HCT116 (cell line): ENCODE data around the gene CEP170B. TPM values are rescaled to one million over a fixed set of nuclear protein-coding genes. Genes with fewer than 3 reads are reported as not detected.

ENCODE experiments used
- ATAC-seq: fragments of 200-7000 bp; cut with Tn5 transposase; 2 replicates; pipeline ENCODE4 v1.9.1; 2020; ENCODE audit warnings: mild to moderate bottlenecking, moderate library complexity
- BruUV-seq: library from RNA; stranded (reverse); fragments of 400-500 nt; replicated peaks from 2 replicates; lab custom pipeline; 2021; lab: Mats Ljungman, UMichigan
- CTCF ChIA-PET: fragments of 300-600 bp; sonication (Branson Sonifier 250); formaldehyde crosslinking; loops from one replicate; lab custom pipeline; 2021; ENCODE audit warnings: antibody characterized with exemption; lab: Charles Lee
- POLR2A ChIA-PET: fragments of 300-600, 350-600 bp; sonication (Branson Sonifier 250); formaldehyde crosslinking; loops from one replicate; lab custom pipeline; 2021; ENCODE audit warnings: antibody characterized with exemption; lab: Charles Lee
- RAD21 ChIA-PET, 2 experiments: fragments of 300-600 bp; sonication (Branson Sonifier 250); formaldehyde crosslinking; loops; one replicate each; lab custom pipeline; 2023; ENCODE audit warnings: low total read pairs in 2 of 2; ENCODE audit not compliant: uncharacterized antibody in 2 of 2, unreplicated experiment in 2 of 2, low non-redundant PET in 1 of 2; lab: Charles Lee
- DNase-seq: peaks from one replicate; pipeline ENCODE4 v3.0.0-alpha.2; 2010; ENCODE audit warnings: low read depth, low spot score
- H2AFZ ChIP-seq: fragments of 200-600 bp; shearing (Covaris generic), sonication (generic); 2 replicates; pipeline ENCODE4 v1.6.1; 2017; ENCODE audit warnings: low read depth, mixed run types, mixed read lengths, antibody characterized with exemption, low read length; ENCODE audit not compliant: poor library complexity, severe bottlenecking
- H3K27ac ChIP-seq: 2 replicates; pipeline ENCODE4 v1.5.1; 2012; ENCODE audit warnings: low read depth, low read length
- H3K27me3 ChIP-seq: fragments of 200-600 bp; sonication (generic); 2 replicates; pipeline ENCODE4 v1.6.1; 2016; ENCODE audit warnings: mixed run types, low read length, mixed read lengths; ENCODE audit not compliant: insufficient read depth
- H3K36me3 ChIP-seq, 2 experiments: fragments of 200-500 bp in 1 of 2; fragments of 200-600 bp in 1 of 2; sonication (Bioruptor generic) in 1 of 2; sonication (generic) in 1 of 2; 2 replicates each; pipeline versions ENCODE4 v1.5.1 to v1.6.1; 2014 to 2016; ENCODE audit warnings: low read length in 2 of 2, inconsistent platforms in 1 of 2, mixed read lengths in 1 of 2, mixed run types in 1 of 2; ENCODE audit not compliant: insufficient read depth in 2 of 2, control insufficient read depth in 1 of 2
- H3K4me1 ChIP-seq, 2 experiments: fragments of 200-600 bp in 1 of 2; sonication (generic) in 1 of 2; 2 replicates each; pipeline versions ENCODE4 v1.5.1 to v1.6.1; 2012 to 2017; ENCODE audit warnings: low read length in 2 of 2, inconsistent platforms in 1 of 2, mild to moderate bottlenecking in 1 of 2, mixed read lengths in 1 of 2, mixed run types in 1 of 2, moderate library complexity in 1 of 2; ENCODE audit not compliant: insufficient read depth in 2 of 2, control insufficient read depth in 1 of 2
- H3K4me2 ChIP-seq: fragments of 200-600 bp; sonication (generic); 2 replicates; pipeline ENCODE4 v1.6.1; 2017; ENCODE audit warnings: mixed run types, low read length, mixed read lengths
- H3K4me3 ChIP-seq, 2 experiments: fragments of 200-600 bp in 1 of 2; sonication (generic) in 1 of 2; replicated peaks in 1 of 2; 2 replicates each; pipeline ENCODE4 v1.5.1; 2011 to 2016; ENCODE audit warnings: low read length in 2 of 2, control low read depth in 1 of 2, low read depth in 1 of 2, mild to moderate bottlenecking in 1 of 2, mixed read lengths in 1 of 2, mixed run types in 1 of 2
- H3K79me2 ChIP-seq: fragments of 200-600 bp; sonication (generic); 2 replicates; pipeline ENCODE4 v1.6.1; 2017; ENCODE audit warnings: mild to moderate bottlenecking, mixed run types, low read length, moderate library complexity, mixed read lengths; ENCODE audit not compliant: insufficient read depth
- H3K9ac ChIP-seq: fragments of 200-600 bp; sonication (generic); 2 replicates; pipeline ENCODE4 v1.6.1; 2016; ENCODE audit warnings: low read length, mixed read lengths
- H3K9me2 ChIP-seq: fragments of 200-600 bp; sonication (generic), shearing (Covaris generic); 2 replicates; pipeline ENCODE4 v1.6.1; 2017; ENCODE audit warnings: mixed run types, mild to moderate bottlenecking, moderate library complexity; ENCODE audit not compliant: insufficient read depth
- H3K9me3 ChIP-seq, 2 experiments: fragments of 200-500 bp in 1 of 2; fragments of 200-600 bp in 1 of 2; sonication (Bioruptor generic) in 1 of 2; sonication (generic) in 1 of 2; 2 replicates each; pipeline ENCODE4 v1.6.1; 2014 to 2017; ENCODE audit warnings: low read length in 2 of 2, mixed read lengths in 2 of 2, inconsistent platforms in 1 of 2, low read depth in 1 of 2, mild to moderate bottlenecking in 1 of 2, mixed run types in 1 of 2, moderate library complexity in 1 of 2; ENCODE audit not compliant: control insufficient read depth in 1 of 2, insufficient read depth in 1 of 2
- H4K20me1 ChIP-seq: fragments of 200-600 bp; sonication (generic), shearing (Covaris generic); 2 replicates; pipeline ENCODE4 v1.6.1; 2017; ENCODE audit warnings: mixed run types, mild to moderate bottlenecking, moderate library complexity; ENCODE audit not compliant: insufficient read depth
- CBX3 ChIP-seq: IDR thresholded peaks from 2 replicates; pipeline ENCODE4 v1.6.1; 2012; ENCODE audit warnings: low read depth
- CEBPB ChIP-seq: IDR thresholded peaks from 2 replicates; pipeline ENCODE4 v1.6.1; 2012; ENCODE audit warnings: low read depth
- ELF1 ChIP-seq: IDR thresholded peaks from 2 replicates; pipeline ENCODE4 v1.6.1; 2012; ENCODE audit warnings: low read depth, borderline replicate concordance
- EZH2 ChIP-seq: fragments of 200-600 bp; sonication (generic); IDR thresholded peaks from 2 replicates; pipeline ENCODE4 v1.6.1; 2017; ENCODE audit warnings: antibody characterized with exemption, mixed run types
- EZH2phosphoT487 ChIP-seq: fragments of 200-600 bp; IDR thresholded peaks from 2 replicates; pipeline ENCODE4 v1.6.1; 2018; ENCODE audit warnings: antibody characterized with exemption, borderline replicate concordance
- FOSL1 ChIP-seq: IDR thresholded peaks from 2 replicates; pipeline ENCODE4 v1.6.1; 2012; ENCODE audit warnings: low read depth
- JUND ChIP-seq: IDR thresholded peaks from 2 replicates; pipeline ENCODE4 v1.6.1; 2012
- POLR2A ChIP-seq: IDR thresholded peaks from 2 replicates; pipeline ENCODE4 v1.7.0; 2011; ENCODE audit warnings: borderline replicate concordance; ENCODE audit not compliant: insufficient read depth, insufficient read length; ENCODE audit errors: extremely low read depth
- POLR2AphosphoS5 ChIP-seq: IDR thresholded peaks from 2 replicates; pipeline ENCODE4 v1.6.1; 2011; ENCODE audit warnings: mild to moderate bottlenecking, low read depth, low read length, moderate library complexity
- RAD21 ChIP-seq: IDR thresholded peaks from 2 replicates; pipeline ENCODE4 v1.6.1; 2012; ENCODE audit warnings: low read depth, mild to moderate bottlenecking
- SP1 ChIP-seq: IDR thresholded peaks from 2 replicates; pipeline ENCODE4 v1.6.1; 2012; ENCODE audit warnings: low read depth
- TCF7L2 ChIP-seq: IDR thresholded peaks from 2 replicates; pipeline ENCODE4 v1.7.0; 2011; ENCODE audit warnings: borderline replicate concordance, inconsistent platforms; ENCODE audit not compliant: insufficient read depth, insufficient read length; ENCODE audit errors: extremely low read depth
- ZFX ChIP-seq: fragments of 450-650 bp; IDR thresholded peaks from 2 replicates; pipeline ENCODE4 v1.6.1; 2017
- ZNF274 ChIP-seq: fragments of 200-500 bp; sonication (Bioruptor generic); IDR thresholded peaks from 2 replicates; pipeline ENCODE4 v1.6.1; 2014; ENCODE audit warnings: mild to moderate bottlenecking, low read depth, low read length, inconsistent platforms
- intact Hi-C: fragments of 100-400 bp; cut with micrococcal nuclease; formaldehyde crosslinking; loops from 2 replicates; pipeline ENCODE4 v1.10.0; 2022
- total RNA-seq: library from RNA; stranded (reverse); gene quantifications from one replicate; pipeline ENCODE4 v1.2.1, GENCODE V29; 2021; ENCODE audit not compliant: unreplicated experiment
- TF ChIP-seq, protein P1 (sequence below): IDR thresholded peaks from 2 replicates; pipeline ENCODE4 v1.6.1; 2012
- TF ChIP-seq, protein P2 (sequence below): IDR thresholded peaks from 2 replicates; pipeline ENCODE4 v1.6.1; 2012; ENCODE audit warnings: low read depth
- TF ChIP-seq, protein P3 (sequence below): IDR thresholded peaks from 2 replicates; pipeline ENCODE4 v1.6.1; 2012
- TF ChIP-seq, protein P4 (sequence below): IDR thresholded peaks from 2 replicates; pipeline ENCODE4 v1.6.1; 2011; ENCODE audit warnings: mild to moderate bottlenecking, low read length, moderate library complexity; ENCODE audit not compliant: insufficient replicate concordance; ENCODE audit errors: extremely low read depth
- TF ChIP-seq, protein P5 (sequence below), 3 experiments: fragments of 200-600 bp in 1 of 3; sonication (generic) in 1 of 3; IDR thresholded peaks in 2 of 3; conservative IDR thresholded peaks in 1 of 3; 2 replicates each; pipeline ENCODE4 v1.5.1; 2012 to 2017; ENCODE audit warnings: low read depth in 2 of 3, low read length in 2 of 3, antibody characterized with exemption in 1 of 3, borderline replicate concordance in 1 of 3, control low read depth in 1 of 3, mild to moderate bottlenecking in 1 of 3, mixed read lengths in 1 of 3, mixed run types in 1 of 3, moderate library complexity in 1 of 3; ENCODE audit not compliant: insufficient read depth in 1 of 3

CEP170B gene
- total RNA-seq, 1 experiment from 2014 or later = 45.9 TPM

DNA sequence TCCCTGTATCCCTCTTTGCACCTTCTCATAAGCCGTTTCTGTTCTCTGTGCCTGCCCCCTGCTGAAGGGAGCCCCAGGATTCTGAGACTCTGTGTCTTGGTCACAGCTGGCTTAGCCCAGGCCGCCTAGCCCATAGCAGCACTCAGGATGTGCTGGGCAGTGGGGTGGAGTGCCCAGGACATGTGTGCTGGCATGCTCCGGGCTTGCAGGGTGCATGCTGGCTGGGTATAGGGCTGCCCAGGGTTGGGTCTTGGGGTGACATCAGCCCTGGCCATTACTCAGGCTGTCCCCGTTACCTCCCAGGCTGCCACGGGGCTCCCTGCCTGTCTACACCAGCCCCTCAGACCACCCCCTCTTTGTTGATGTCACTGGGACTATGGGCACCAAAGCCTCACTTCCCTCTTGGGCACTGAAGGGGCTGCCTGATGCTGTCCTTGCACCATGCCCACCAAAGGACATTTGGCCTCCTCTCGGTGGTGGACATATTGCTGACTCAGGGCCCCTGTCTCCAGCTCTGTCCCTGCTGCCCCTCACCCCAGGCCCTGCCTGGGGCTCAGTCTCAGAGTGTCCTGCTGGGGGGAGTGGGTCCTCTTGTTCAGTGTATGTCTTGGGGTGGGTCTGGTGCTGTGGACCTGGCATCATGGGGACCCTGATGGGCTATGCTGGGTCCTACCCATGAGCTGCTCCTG, 2.4 kb downstream of the CEP170B start:
- peaks cover 0 to 21% of the 10 kb centered on the region in 2 experiments; a peak in 1 of 4 replicates for H3K36me3 ChIP-seq
- ChIA-PET CTCF (no interaction called here), POLR2A (no interaction called here), RAD21 (interaction anchor here in 1 of 2 experiments (0.6 kb wide), 1 partner anchor 113 kb away, joined by 3 read pairs; no protein-coding TSS in a partner anchor)
- intact Hi-C loops = no loop called here
- DNase-seq = no peak
- TF ChIP-seq TCF7L2 = no peak
- no peak for TF ChIP-seq FOSL1
- TF ChIP-seq ZNF274 = no peak
- TF ChIP-seq, protein P1, sequence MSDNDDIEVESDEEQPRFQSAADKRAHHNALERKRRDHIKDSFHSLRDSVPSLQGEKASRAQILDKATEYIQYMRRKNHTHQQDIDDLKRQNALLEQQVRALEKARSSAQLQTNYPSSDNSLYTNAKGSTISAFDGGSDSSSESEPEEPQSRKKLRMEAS = no peak
- TF ChIP-seq, protein P2, sequence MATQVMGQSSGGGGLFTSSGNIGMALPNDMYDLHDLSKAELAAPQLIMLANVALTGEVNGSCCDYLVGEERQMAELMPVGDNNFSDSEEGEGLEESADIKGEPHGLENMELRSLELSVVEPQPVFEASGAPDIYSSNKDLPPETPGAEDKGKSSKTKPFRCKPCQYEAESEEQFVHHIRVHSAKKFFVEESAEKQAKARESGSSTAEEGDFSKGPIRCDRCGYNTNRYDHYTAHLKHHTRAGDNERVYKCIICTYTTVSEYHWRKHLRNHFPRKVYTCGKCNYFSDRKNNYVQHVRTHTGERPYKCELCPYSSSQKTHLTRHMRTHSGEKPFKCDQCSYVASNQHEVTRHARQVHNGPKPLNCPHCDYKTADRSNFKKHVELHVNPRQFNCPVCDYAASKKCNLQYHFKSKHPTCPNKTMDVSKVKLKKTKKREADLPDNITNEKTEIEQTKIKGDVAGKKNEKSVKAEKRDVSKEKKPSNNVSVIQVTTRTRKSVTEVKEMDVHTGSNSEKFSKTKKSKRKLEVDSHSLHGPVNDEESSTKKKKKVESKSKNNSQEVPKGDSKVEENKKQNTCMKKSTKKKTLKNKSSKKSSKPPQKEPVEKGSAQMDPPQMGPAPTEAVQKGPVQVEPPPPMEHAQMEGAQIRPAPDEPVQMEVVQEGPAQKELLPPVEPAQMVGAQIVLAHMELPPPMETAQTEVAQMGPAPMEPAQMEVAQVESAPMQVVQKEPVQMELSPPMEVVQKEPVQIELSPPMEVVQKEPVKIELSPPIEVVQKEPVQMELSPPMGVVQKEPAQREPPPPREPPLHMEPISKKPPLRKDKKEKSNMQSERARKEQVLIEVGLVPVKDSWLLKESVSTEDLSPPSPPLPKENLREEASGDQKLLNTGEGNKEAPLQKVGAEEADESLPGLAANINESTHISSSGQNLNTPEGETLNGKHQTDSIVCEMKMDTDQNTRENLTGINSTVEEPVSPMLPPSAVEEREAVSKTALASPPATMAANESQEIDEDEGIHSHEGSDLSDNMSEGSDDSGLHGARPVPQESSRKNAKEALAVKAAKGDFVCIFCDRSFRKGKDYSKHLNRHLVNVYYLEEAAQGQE = no peak
- TF ChIP-seq EZH2phosphoT487 = no peak
- no peak for TF ChIP-seq EZH2
- no peak for TF ChIP-seq CEBPB
- TF ChIP-seq POLR2AphosphoS5 = no peak
- TF ChIP-seq ZFX = no peak
- TF ChIP-seq ELF1 = no peak
- TF ChIP-seq JUND = no peak
- TF ChIP-seq RAD21 = no peak
- no peak for TF ChIP-seq CBX3
- TF ChIP-seq, protein P3, sequence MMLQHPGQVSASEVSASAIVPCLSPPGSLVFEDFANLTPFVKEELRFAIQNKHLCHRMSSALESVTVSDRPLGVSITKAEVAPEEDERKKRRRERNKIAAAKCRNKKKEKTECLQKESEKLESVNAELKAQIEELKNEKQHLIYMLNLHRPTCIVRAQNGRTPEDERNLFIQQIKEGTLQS = no peak
- TF ChIP-seq, protein P4, sequence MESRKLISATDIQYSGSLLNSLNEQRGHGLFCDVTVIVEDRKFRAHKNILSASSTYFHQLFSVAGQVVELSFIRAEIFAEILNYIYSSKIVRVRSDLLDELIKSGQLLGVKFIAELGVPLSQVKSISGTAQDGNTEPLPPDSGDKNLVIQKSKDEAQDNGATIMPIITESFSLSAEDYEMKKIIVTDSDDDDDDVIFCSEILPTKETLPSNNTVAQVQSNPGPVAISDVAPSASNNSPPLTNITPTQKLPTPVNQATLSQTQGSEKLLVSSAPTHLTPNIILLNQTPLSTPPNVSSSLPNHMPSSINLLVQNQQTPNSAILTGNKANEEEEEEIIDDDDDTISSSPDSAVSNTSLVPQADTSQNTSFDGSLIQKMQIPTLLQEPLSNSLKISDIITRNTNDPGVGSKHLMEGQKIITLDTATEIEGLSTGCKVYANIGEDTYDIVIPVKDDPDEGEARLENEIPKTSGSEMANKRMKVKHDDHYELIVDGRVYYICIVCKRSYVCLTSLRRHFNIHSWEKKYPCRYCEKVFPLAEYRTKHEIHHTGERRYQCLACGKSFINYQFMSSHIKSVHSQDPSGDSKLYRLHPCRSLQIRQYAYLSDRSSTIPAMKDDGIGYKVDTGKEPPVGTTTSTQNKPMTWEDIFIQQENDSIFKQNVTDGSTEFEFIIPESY = no peak
- TF ChIP-seq, protein P5, sequence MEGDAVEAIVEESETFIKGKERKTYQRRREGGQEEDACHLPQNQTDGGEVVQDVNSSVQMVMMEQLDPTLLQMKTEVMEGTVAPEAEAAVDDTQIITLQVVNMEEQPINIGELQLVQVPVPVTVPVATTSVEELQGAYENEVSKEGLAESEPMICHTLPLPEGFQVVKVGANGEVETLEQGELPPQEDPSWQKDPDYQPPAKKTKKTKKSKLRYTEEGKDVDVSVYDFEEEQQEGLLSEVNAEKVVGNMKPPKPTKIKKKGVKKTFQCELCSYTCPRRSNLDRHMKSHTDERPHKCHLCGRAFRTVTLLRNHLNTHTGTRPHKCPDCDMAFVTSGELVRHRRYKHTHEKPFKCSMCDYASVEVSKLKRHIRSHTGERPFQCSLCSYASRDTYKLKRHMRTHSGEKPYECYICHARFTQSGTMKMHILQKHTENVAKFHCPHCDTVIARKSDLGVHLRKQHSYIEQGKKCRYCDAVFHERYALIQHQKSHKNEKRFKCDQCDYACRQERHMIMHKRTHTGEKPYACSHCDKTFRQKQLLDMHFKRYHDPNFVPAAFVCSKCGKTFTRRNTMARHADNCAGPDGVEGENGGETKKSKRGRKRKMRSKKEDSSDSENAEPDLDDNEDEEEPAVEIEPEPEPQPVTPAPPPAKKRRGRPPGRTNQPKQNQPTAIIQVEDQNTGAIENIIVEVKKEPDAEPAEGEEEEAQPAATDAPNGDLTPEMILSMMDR (IDR thresholded peaks at IDR 0.05 in 2 of 3, conservative IDR thresholded peaks at IDR 0.05 in 1 of 3; ENCODE audit: borderline replicate concordance in 1 of 3, insufficient read depth in 1 of 3, low read depth in 2 of 3, low read length in 2 of 3) = no peak
- TF ChIP-seq SP1 = no peak
- TF ChIP-seq POLR2A = no peak
- no peaks in the 10 kb centered on the region for H4K20me1 ChIP-seq
- peaks cover 14 to 23% of the 10 kb centered on the region in 2 experiments for H3K4me1 ChIP-seq
- H3K4me3 ChIP-seq = 0 out of 4 replicates have a peak overlapping the region, but pooled peaks of 1 of the 2 experiments have one; percentile 94
- peaks cover 88% of the 10 kb centered on the region for H3K79me2 ChIP-seq
- H3K4me2 ChIP-seq = peak overlapping the region; percentile 96
- BruUV-seq = no TSS peak
- no peaks in the 10 kb centered on the region for H3K27me3 ChIP-seq
- ATAC-seq = no peak
- no peaks in the 10 kb centered on the region for H3K9me3 ChIP-seq
- H3K9ac ChIP-seq = no peak overlapping the region
- no peak overlapping the region for H2AFZ ChIP-seq
- H3K27ac ChIP-seq = peak overlapping the region; percentile 90; the same call in 1 of the 2 replicates
- no peaks in the 10 kb centered on the region for H3K9me2 ChIP-seq
